Stimulated activated CD4-positive, alpha-beta T cell treated with anti-CD3 and anti-CD28 coated beads, Interleukin-1b, Interleukin-23, amount 100 ng/mL, for 4 hours (primary cell): Measurements from ENCODE around the gene SRP9.

Experiments
- DNase-seq, 2 donors: peaks; one replicate each; pipeline ENCODE4 v3.0.0-alpha.2; 2020; ENCODE audit warnings: low read depth in 2 of 2

SRP9 gene, protein sequence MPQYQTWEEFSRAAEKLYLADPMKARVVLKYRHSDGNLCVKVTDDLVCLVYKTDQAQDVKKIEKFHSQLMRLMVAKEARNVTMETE

DNA sequence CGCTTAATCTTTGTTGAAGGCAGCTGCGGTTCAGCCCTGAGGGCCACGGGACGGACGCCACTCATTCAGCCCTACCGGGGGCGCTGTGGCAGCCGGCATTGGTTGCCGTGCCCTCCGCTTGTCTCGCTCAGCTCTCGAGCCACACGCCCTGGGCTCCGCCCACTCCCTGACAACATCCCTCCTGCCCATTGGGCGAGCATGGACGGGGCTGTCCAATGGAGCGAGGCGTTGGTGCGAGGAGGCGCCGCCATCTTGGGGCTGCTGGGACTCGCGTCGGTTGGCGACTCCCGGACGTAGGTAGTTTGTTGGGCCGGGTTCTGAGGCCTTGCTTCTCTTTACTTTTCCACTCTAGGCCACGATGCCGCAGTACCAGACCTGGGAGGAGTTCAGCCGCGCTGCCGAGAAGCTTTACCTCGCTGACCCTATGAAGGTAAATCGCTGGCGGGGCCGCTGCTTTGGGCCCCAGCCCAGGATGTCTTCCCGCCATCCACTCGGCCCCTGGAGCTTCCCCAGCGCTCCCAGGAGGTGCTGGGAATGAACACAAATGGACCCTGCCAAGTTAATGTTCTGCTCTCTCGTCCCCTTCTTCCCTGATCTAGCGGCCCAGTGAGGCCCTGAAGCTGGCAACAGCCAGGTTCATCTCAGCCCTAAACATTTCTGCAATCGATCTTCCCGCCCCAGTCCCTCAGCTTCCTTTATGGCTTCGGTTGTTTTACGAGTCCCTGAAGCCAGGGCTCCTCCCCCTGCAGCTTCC lies at the start of gene SRP9:
SRP9 (plus strand) TSS at position 244 of the 754 bp plus-strand sequence; CDS start at position 359, 115 bp downstream.
- peak; percentile 94 to 95 for DNase-seq

DNA sequence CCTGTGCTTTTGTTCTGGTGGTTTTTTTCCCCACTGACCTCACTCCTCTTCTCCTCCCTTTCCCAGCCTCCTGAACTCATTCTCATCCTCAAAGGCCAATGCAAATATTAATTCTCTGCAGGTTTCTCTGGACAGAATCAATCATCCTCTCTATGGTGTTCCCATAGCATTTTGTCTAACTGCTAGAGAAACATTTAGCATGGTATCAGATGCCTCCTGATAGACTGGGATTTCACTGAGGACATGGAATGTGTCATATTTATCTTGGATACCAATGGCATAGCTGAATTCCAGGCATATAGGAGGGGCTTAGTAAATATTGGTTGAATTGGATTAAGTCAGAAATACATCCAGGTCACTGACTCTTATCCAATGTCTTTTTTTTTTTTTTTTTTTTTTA lies 46.1 kb upstream of the SRP9 start:
- no peak for DNase-seq

DNA sequence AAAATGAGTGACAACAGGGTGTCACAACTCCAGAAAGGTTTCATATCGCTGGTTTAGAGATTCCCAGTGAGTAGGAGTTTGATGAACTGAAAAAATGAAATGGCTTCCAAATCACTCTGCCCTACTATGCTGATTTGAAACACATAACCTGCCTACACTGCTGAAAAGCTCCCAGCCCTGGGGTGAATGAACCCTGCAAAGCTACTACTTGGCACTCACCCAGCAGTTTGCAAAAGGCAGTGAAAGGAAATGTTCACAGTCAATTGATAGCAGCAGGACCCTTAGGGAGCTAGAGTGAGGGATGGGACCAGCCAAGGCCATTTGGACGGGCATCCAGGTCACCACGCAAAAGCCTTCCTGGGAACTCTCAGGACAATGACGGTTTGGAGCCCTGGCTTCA lies 44.4 kb upstream of the SRP9 start:
- no peak for DNase-seq

DNA sequence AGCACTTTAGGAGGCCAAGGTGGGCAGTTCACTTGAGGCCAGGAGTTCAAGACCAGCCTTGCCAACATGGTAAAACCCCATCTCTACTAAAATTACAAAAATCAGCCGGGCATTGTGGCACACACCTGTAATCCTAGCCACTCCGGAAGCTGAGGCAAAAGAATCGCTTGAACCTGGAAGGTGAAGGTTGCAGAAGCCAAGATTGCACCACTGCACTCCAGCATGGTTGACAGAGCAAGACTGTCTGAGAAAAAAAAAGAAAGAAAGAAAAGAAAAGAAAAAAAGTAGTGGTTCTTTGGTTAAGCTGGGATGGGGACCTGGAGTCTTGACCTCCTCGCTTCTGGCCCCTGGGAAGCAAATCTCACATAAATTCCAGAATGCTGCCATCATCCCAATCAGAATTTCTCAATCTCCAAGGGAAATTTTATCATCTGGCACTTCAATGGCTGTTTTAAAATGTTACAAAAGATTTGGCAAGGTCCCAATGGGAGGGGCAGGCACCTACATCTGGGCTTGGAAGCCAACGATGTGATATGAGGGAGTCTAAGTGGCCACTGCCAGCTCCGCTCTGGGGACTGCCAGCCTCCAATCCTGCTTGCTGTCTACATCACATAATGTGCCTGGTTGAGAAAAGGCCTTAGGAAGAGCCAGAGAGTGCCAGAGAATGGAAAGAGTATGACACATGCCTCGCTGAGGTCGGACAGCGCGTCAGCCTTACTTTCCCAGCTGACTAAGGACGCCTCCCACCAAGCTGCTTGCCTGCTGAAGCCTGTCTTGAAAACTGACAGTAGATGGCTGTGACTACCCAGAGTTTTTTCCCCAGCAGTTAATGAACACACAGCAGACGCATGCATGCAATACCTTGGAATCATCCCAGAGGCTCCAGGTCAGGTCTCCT lies 42.1 kb upstream of the SRP9 start:
- no peak for DNase-seq

DNA sequence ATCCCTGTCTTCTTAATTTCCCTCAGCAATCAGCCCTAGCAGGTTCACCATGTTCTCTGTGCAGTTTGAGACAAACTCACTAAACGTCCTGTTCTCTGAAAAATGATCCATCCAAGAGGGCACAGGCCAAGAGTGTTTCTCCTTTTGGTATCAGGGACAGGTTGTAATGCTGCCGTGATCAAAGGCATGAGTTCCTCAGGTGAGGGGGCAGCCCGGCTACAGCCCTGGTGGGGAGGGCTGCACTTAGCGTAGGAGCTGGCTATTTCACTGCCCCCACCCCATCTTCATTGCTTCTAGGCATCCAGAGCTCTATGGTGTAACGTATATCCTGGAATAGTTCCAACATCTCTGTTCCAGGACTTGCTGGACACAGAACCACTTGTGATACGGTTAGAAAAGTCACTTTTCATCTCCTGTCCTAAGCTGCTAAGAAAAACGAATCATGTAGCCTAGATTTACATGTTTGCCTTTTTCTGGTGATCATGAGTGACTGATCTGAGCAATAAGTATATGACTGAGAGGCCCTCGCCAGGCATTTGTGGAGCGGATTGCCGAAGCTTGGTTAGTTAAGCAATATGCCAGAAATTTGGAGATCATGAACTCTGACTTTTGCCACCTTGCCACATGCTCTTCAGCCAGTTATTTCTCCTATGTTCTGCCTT lies 41.1 kb upstream of the SRP9 start:
- no peak for DNase-seq

DNA sequence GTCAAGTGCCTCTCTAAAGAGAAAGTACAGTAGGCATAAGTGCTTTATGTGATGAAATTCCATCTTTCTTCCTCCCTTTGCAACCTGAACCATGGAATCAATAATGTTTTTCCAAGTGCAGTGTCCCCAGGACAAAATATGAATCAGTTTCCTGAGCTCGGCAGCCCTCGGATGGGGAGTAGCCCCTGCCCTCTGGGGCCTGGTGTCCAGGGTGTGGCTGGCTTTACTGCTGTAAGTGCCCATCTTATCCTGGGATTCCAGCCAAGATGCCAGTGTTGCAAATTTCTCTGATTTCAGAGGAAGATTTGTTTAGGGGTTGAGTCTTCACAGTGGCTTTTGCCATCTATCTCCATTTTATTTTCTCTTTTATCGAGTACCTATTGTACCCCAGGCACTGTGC lies 40.5 kb upstream of the SRP9 start:
- no peak for DNase-seq

DNA sequence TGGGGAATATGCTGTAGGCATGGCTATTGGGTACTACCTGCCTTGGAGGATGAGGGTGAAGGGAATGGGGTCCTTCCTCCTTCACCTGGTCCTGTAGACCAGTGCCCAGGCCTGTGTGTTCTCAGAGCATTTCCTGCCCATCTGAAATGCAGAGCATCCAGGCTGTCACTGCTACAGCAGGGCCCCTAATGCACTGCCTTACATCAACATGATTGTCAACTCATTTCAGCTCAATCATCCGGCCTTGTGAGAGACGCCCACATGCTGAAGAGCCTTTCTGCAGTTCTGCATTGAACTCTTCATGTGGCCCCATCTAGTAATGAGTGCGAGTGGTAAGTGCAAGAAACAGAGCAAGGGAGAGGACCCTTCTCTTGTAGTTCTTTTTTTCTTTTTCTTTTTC lies 39.8 kb upstream of the SRP9 start:
- no peak for DNase-seq

DNA sequence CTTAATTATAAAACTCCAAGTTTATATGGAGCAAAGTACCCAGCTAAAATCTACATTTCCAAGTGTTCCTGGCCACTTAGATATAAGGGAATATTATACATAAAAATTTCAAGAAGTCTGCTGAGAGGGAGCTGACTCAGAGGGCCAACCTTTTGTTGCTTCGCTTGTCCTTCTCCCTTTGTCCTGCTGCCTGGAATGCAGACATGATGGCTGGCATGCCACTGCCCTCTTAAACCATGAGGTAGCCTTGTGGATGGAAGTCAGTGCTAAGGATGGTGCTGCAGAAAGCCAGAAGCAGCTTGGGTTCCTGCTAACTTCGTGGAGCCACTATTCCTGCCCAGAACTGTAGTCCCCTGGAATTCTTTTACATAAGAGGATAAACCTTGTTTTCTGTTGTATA lies 38.9 kb upstream of the SRP9 start:
- no peak for DNase-seq

DNA sequence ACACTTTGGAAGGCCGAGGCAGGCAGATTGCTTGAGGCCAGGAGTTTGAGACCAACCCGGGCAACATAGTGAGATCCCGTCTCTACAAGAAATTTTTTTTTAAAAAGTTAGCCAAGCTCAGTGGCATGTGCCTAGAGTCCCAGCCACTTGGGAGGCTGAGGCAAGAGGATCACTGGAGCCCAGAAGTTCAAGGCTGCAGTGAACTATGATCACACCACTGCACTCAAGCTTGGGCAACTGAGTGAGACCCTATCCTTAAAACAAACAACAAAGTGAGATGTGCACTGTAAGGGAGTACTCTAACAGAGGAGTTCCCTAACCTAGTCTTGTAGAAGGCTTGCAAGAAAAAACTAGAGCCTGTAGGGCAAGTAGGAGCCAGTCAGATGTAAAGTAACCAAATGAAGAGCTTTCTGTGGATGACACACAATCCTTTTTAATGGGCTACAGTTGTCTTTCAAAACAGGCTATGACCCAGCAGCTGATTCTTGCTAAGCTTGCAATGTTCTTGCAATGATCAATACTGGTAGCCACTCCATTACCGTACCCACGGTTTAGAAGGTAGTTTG lies 38.0 kb upstream of the SRP9 start:
- no peak for DNase-seq

DNA sequence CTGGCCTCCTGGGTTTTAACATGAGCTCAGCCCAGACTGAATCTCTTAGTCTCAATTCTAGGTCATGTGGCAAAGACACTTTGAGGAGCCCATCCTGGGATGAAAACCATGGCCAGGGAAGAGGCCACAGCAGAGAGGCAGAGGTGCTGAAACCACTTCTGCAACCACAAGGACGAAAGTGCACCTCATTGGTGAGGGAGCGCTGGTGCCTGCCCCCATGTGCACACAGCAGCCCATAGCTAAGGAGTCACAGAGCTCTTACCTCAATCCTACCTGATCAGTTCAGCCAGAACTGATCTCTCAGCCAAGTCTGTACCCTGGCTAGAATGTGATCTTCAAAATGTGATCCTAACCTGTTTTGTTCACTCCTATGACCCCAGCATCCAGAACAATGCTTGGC lies 32.9 kb upstream of the SRP9 start:
- DNase-seq, result no peak

DNA sequence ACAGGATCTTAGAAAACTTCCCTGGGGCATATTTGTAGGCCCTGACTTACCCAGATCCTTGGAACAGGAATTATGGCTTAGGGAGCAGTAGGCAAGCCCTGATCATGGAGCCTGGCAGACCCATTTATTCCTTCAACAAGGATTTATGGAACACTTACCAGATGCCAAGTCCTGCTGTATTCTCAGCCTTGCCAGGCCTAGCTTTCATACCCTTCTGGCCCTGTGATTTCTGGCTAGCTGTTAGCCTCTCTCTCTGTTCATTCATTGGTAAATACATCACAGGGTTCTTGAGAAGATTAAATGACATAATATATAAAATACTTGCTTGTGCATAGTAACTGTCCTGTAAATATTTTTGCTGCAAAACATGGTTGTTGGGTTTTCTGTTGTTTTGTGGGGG lies 32.4 kb upstream of the SRP9 start:
- DNase-seq, result no peak

DNA sequence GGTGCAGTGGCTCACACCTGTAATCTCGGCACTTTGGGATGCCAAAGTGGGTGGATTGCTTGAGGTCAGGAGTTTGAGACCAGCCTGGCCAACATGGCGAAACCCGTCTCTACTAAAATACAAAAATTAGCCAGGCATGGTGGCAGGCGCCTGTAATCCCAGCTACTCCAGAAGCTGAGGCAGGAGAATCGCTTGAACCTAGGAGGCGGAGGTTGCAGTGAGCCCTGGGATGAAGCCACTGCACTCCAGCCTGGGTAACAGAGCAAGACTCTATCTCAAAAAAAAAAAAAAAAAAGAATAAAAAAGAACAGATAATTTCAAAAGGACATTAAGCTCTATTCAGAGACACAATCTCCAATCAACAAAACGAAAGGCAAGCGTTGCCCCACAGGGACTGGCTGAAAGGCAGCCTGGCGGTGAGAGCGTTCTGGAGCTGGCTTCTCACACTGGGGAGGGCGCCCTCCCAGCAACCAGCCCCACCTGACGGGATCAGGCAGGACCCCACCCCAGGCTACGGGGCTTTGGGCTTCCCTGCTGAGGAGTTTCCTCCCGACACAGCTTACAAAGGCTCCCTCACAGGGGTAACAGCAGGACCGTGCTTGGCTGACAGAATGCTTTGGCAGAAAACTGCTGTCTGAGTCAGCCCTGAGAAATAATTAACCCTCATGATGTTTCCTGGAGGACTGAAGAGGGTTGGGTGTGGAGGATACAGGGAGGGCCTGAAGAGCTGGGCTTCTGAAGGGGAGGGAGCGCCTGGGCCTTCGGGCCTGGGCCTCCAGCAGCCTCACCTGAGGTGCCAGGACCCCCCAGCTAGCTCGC lies 31.1 kb upstream of the SRP9 start:
- no peak for DNase-seq

DNA sequence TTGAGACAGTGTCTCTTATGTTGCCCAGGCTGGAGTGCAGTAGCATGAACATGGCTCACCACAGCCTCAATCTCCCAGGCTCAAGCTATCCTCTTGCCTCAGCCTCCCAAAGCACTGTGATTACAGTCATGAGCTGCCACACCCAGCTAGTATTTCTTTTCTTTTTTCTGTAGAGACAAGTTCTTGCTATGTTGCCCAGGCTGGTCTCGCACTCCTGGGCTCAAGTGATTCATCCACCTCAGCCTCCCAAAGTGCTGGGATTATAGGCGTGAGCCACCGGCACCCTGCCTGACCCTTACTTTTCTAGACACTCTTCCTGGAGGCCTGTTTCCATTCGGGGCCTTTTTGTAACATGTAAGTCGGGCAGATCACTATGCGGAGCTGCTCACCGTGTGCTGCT lies 30.1 kb upstream of the SRP9 start:
- no peak for DNase-seq

DNA sequence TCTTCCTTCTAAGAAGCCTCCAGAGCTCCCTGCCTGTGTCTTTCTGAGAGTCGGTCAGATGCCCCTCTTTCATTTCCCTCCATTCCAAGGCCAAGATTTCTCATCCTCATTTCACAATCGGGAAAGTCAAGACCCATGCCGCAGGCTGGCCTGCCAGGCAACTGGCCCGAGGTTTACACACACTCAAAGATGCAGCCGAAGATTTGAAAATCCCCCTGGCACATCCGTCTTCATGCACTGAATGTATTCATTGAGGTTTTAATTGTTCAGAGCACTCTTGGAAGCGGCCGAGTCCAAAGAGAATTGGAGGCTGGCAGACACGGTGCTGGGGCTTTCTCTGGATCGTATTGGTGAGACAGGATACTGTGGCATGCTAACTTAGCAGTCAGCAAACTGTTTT lies 29.1 kb upstream of the SRP9 start:
- DNase-seq, result no peak

DNA sequence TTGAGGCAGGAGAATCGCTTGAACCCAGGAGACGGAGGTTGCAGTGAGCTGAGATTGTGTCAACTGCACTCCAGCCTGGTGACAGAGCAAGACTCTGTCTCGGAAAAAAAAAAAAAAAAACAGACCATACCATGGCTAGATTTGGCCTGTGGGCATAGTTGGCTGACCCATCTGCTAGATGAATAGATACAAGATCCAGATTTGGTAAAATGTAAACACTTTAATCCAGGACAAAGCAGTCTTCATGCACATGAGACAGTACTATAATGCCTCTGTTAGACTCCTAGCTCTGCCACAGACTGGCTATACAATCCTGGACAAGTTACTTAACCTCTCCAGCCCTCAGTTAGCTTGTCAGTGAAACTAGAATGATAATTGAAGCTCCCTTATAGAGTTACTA lies 27.9 kb upstream of the SRP9 start:
- no peak for DNase-seq

DNA sequence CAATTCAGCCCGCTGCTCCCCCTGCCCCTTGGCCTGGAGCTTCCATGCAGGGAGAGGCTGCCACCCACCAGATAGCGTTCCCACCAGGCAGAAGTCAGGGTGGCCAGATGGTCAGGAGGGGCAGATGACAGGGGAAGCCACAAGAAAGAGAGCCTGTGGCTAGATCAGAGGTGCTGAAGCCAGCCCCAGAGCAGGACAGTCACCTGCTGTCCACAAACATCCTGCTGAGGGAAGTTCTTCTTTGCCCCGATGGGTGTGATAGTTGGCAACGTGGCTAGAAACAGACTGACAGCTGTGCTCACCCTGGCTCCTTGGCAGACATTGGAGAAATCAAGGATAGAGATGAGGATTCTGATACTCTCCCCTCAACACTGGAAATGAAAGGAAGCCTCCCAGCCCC lies 27.2 kb upstream of the SRP9 start:
- no peak for DNase-seq

DNA sequence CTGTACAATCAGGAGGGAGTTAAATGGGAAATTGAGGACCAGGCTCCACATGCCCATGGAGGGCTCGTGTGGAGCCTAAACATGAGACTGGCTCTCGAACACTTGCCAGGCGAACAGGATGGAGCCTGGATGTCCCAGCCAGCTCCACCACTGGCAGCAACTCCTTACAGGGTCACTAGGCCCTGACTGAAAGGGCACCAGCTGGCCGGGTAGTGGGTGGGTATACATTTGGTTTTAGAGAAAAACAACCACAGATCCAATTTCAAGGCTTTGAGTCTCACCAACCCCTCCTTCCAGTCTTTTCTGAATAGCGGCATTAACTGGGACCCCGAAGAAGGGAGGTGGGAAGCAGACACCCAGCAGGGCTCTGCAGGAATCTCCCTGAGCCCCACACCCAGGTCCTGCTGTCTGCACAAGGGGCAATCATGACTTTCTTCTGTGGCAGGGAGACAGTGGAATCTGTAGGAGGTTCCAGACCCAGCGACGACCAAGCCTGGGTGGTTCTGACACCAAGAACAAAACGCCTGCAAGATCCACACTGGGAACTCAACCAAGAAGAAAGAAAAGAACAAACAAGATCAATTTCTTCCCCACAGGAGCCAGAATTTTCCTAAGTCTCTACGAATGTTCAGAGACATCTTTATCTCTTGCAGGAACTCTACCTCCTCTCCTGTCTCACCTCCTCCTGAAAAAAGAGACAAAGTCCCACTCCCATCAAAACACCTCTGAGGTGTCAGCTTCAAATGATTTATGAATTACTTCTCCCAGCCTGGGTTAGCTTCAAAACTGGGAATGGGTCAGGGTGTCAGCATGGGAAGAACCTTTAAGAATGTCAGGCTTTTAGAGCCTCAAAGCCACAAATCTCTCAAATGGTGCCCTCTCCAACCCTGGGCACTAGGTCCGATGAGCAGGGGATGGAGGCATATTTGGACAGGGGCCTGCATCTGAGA lies 26.5 kb upstream of the SRP9 start:
- no peak for DNase-seq

DNA sequence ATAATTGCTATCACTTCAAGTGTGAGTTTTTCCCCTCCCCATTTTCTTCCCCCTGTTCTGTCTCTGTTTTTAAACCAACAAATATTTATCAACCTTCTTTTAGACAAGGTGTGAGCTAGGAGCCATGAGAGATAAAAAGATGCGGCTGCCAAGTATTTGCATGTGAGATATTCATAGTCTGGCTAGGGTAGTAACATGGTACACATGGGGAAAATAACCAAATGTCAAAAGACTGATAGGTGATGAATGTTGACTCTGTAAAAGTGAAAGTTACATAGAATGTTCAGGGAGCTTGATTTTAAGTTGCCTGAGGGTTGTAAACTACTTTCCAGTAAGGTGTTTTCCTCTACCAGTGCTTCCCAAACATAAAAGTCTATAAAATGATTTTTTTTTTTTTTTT lies 25.4 kb upstream of the SRP9 start:
- DNase-seq, result no peak

DNA sequence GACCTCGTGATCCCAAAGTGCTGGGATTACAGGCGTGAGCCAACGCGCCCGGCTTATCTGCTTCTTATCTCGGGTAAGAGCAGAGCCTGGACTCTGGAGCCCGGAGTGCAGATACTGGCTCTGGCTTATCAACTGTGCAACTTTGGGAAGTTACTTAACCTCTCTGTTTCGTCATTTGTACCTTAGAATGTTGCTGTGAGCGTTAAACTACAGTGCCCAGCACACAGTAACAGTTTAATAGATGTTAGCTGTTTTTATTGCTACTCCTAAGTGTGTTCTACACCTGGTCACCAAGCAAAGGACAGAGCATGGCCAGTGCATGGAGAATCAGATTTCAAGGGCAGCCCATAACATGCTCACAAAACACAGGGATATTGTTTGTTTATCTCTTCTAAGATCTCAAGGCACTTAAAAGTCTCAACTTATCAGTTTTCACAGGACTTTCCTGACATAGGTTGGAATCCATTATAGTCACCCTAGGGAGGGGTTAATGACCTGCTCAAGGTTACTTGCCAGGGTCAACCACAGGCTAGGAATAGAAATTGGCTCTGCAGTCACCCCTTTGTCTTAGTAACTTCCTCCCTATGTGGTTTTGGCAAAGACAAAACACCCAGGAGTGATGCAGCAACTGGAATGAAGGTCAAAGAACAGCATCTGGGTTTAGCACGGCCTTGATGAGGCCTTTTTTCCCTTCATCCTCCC lies 22.5 kb upstream of the SRP9 start:
- DNase-seq, result no peak
